SK-N-SH treated with all-trans-retinoic acid at 6 μM for 48 hours (cell line): ENCODE results near the gene IFRD2.

Experiments used
- BACH2 ChIP-seq: fragments of 250-450 bp; sonication (Bioruptor Pico); IDR thresholded peaks from 2 replicates; pipeline ENCODE4 v1.9.0; 2021; ENCODE audit warnings: mild to moderate bottlenecking, borderline replicate concordance
- CSDC2 ChIP-seq: fragments of 250-450 bp; sonication (Bioruptor Pico); IDR thresholded peaks from 2 replicates; pipeline ENCODE4 v1.5.0; 2020; ENCODE audit warnings: mild to moderate bottlenecking, moderate library complexity
- ESRRG ChIP-seq: fragments of 250-450 bp; sonication (Bioruptor Pico); IDR thresholded peaks from 2 replicates; pipeline ENCODE4 v1.6.1; 2021; ENCODE audit warnings: mild to moderate bottlenecking
- SNAI2 ChIP-seq: fragments of 250-450 bp; sonication (Bioruptor Pico); IDR thresholded peaks from 2 replicates; pipeline ENCODE4 v1.5.0; 2020; ENCODE audit warnings: mild to moderate bottlenecking, moderate library complexity
- TCF4 ChIP-seq: fragments of 250-450 bp; sonication (Bioruptor Pico); IDR thresholded peaks from 2 replicates; pipeline ENCODE4 v1.8.0; 2021; ENCODE audit warnings: mild to moderate bottlenecking, moderate library complexity, borderline replicate concordance
- TOX ChIP-seq: fragments of 250-450 bp; sonication (Bioruptor Pico); IDR thresholded peaks from 2 replicates; pipeline ENCODE4 v1.8.0; 2021; ENCODE audit warnings: mild to moderate bottlenecking, moderate library complexity, borderline replicate concordance
- ZFP30 ChIP-seq: fragments of 450-650 bp; formaldehyde crosslinking; IDR thresholded peaks from 2 replicates; pipeline ENCODE4 v1.5.0; 2022; ENCODE audit warnings: mild to moderate bottlenecking, moderate library complexity
- ZNF70 ChIP-seq: fragments of 450-650 bp; formaldehyde crosslinking; IDR thresholded peaks from 2 replicates; pipeline ENCODE4 v1.5.0; 2020; ENCODE audit warnings: mild to moderate bottlenecking, moderate library complexity
- ZNF8 ChIP-seq: fragments of 450-650 bp; formaldehyde crosslinking; IDR thresholded peaks from 2 replicates; pipeline ENCODE4 v1.5.0; 2020; ENCODE audit warnings: mild to moderate bottlenecking, moderate library complexity
- TF ChIP-seq, protein P1 (sequence below): fragments of 250-450 bp; sonication (Bioruptor Pico); IDR thresholded peaks from 2 replicates; pipeline ENCODE4 v1.5.0; 2020; ENCODE audit warnings: mild to moderate bottlenecking, moderate library complexity
- TF ChIP-seq, protein P2 (sequence below): fragments of 250-450 bp; sonication (Bioruptor Pico); IDR thresholded peaks from 2 replicates; pipeline ENCODE4 v1.8.0; 2020; ENCODE audit warnings: mild to moderate bottlenecking, moderate library complexity, borderline replicate concordance
- TF ChIP-seq, protein P3 (sequence below): fragments of 250-450 bp; sonication (Bioruptor Pico); IDR thresholded peaks from 2 replicates; pipeline ENCODE4 v1.5.1; 2020; ENCODE audit warnings: low read depth, mild to moderate bottlenecking, moderate library complexity

DNA sequence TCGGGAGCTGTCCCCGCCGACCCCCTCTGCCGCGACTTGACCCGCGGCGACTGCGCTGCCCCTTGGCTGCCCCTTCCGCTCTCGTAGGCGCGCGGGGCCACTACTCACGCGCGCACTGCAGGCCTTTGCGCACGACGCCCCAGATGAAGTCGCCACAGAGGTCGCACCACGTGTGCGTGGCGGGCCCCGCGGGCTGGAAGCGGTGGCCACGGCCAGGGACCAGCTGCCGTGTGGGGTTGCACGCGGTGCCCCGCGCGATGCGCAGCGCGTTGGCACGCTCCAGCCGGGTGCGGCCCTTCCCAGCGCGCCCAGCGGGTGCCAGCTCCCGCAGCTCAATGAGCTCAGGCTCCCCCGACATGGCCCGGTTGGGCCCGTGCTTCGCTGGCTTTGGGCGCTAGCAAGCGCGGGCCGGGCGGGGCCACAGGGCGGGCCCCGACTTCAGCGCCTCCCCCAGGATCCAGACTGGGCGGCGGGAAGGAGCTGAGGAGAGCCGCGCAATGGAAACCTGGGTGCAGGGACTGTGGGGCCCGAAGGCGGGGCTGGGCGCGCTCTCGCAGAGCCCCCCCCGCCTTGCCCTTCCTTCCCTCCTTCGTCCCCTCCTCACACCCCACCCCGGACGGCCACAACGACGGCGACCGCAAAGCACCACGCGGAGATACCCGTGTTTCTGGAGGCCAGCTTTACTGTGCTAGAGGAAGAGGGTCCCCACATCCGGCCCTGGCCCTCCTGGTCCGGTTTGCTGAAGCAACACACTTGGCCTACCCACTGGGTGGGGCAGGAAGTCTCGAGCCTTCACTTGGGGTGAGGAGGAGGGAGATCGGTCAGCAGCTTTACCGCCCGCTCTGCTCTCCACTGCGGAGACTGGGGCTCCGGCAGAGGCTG lies 48.5 kb upstream of the IFRD2 start, which contains the start of gene RASSF1:
- TF ChIP-seq BACH2 = no peak
- TF ChIP-seq ZNF70 (CRISPR knock-in tag) = no peak
- no peak for TF ChIP-seq ZFP30
- TF ChIP-seq TOX (CRISPR knock-in tag) = no peak
- no peak for TF ChIP-seq ZNF8 (CRISPR knock-in tag)
- TF ChIP-seq TCF4 (CRISPR knock-in tag) = no peak
- TF ChIP-seq, protein P1, sequence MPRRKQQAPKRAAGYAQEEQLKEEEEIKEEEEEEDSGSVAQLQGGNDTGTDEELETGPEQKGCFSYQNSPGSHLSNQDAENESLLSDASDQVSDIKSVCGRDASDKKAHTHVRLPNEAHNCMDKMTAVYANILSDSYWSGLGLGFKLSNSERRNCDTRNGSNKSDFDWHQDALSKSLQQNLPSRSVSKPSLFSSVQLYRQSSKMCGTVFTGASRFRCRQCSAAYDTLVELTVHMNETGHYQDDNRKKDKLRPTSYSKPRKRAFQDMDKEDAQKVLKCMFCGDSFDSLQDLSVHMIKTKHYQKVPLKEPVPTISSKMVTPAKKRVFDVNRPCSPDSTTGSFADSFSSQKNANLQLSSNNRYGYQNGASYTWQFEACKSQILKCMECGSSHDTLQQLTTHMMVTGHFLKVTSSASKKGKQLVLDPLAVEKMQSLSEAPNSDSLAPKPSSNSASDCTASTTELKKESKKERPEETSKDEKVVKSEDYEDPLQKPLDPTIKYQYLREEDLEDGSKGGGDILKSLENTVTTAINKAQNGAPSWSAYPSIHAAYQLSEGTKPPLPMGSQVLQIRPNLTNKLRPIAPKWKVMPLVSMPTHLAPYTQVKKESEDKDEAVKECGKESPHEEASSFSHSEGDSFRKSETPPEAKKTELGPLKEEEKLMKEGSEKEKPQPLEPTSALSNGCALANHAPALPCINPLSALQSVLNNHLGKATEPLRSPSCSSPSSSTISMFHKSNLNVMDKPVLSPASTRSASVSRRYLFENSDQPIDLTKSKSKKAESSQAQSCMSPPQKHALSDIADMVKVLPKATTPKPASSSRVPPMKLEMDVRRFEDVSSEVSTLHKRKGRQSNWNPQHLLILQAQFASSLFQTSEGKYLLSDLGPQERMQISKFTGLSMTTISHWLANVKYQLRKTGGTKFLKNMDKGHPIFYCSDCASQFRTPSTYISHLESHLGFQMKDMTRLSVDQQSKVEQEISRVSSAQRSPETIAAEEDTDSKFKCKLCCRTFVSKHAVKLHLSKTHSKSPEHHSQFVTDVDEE = no peak
- TF ChIP-seq SNAI2 = no peak
- TF ChIP-seq, protein P2, sequence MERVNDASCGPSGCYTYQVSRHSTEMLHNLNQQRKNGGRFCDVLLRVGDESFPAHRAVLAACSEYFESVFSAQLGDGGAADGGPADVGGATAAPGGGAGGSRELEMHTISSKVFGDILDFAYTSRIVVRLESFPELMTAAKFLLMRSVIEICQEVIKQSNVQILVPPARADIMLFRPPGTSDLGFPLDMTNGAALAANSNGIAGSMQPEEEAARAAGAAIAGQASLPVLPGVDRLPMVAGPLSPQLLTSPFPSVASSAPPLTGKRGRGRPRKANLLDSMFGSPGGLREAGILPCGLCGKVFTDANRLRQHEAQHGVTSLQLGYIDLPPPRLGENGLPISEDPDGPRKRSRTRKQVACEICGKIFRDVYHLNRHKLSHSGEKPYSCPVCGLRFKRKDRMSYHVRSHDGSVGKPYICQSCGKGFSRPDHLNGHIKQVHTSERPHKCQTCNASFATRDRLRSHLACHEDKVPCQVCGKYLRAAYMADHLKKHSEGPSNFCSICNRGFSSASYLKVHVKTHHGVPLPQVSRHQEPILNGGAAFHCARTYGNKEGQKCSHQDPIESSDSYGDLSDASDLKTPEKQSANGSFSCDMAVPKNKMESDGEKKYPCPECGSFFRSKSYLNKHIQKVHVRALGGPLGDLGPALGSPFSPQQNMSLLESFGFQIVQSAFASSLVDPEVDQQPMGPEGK (CRISPR knock-in tag) = no peak
- TF ChIP-seq, protein P3, sequence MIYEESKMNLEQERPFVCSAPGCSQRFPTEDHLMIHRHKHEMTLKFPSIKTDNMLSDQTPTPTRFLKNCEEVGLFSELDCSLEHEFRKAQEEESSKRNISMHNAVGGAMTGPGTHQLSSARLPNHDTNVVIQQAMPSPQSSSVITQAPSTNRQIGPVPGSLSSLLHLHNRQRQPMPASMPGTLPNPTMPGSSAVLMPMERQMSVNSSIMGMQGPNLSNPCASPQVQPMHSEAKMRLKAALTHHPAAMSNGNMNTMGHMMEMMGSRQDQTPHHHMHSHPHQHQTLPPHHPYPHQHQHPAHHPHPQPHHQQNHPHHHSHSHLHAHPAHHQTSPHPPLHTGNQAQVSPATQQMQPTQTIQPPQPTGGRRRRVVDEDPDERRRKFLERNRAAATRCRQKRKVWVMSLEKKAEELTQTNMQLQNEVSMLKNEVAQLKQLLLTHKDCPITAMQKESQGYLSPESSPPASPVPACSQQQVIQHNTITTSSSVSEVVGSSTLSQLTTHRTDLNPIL (CRISPR knock-in tag) = no peak
- TF ChIP-seq CSDC2 (CRISPR knock-in tag) = no peak
- TF ChIP-seq ESRRG (CRISPR knock-in tag) = no peak
